ENCODE results near the gene ALDH7A1.

Gene ALDH7A1

GRCh38 chr5:126587551-126588390, 7.2 kb downstream of the ALDH7A1 start:
- H3K36me3 ChIP-seq (ENCODE audit: insufficient read depth, low read length) = peaks cover 62% of the 10 kb centered on the region

GRCh38 chr5:126583761-126584160, 11.3 kb downstream of the ALDH7A1 start:
- H3K4me3 ChIP-seq = no peak overlapping the region
- DNase-seq (ENCODE audit: low read depth, low spot score) = no peak
- no peak for TF ChIP-seq FOXP2 (optimal IDR thresholded peaks at IDR 0.05; ENCODE audit: control extremely low read depth, extremely low read length, insufficient read depth)
- TF ChIP-seq POLR2AphosphoS5 (IDR thresholded peaks at IDR 0.05; ENCODE audit: borderline replicate concordance, low read depth, low read length) = no peak
- no peak for TF ChIP-seq EZH2 (IDR thresholded peaks at IDR 0.05)
- no peaks in the 10 kb centered on the region for H3K9me3 ChIP-seq (ENCODE audit: low read depth, low read length)
- H3K9ac ChIP-seq (ENCODE audit: insufficient read length) = no peak overlapping the region
- H3K27ac ChIP-seq = no peak overlapping the region
- peaks cover 86% of the 10 kb centered on the region for H3K36me3 ChIP-seq (ENCODE audit: insufficient read depth, low read length)

More at GRCh38 chr5:126587551-126588390, 7.2 kb downstream of the ALDH7A1 start:
- H3K27ac ChIP-seq = no peak overlapping the region
- TF ChIP-seq FOXP2 (optimal IDR thresholded peaks at IDR 0.05; ENCODE audit: control extremely low read depth, extremely low read length, insufficient read depth) (no peak), EZH2 (IDR thresholded peaks at IDR 0.05) (no peak), POLR2AphosphoS5 (IDR thresholded peaks at IDR 0.05; ENCODE audit: borderline replicate concordance, low read depth, low read length) (no peak)
- H3K9me3 ChIP-seq (ENCODE audit: low read depth, low read length) = no peaks in the 10 kb centered on the region
- no peak overlapping the region for H3K9ac ChIP-seq (ENCODE audit: insufficient read length)
- no peak overlapping the region for H3K4me3 ChIP-seq
- DNase-seq (ENCODE audit: low read depth, low spot score) = no peak

DNA sequence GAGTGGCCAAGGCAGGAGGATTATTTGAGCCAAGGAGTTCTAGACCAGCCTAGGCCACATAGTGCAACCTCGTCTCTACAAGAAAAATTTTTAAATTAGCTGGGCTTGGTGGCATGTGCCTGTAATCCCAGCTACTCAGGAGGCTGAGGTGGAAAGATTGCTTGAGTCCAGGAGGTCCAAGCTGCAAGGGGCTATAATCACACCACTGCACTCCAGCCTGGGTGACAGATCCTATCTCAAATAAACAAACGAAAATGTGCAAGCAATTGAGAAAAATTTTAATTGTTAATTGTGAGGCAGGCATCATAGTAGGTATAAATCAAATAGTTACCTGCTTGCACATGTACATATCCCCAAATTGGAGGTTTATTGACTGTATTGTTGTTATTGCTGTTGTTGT, 15.3 kb downstream of the ALDH7A1 start:
- H3K36me3 ChIP-seq (ENCODE audit: insufficient read depth, low read length) = peaks cover 79% of the 10 kb centered on the region

GRCh38 chr5:126577415-126577814, 17.6 kb downstream of the ALDH7A1 start:
- peaks cover 72% of the 10 kb centered on the region for H3K36me3 ChIP-seq (ENCODE audit: insufficient read depth, low read length)
- no peak overlapping the region for H3K27ac ChIP-seq
- TF ChIP-seq FOXP2 (optimal IDR thresholded peaks at IDR 0.05; ENCODE audit: control extremely low read depth, extremely low read length, insufficient read depth) (no peak), EZH2 (IDR thresholded peaks at IDR 0.05) (no peak), POLR2AphosphoS5 (IDR thresholded peaks at IDR 0.05; ENCODE audit: borderline replicate concordance, low read depth, low read length) (no peak)
- no peak overlapping the region for H3K9ac ChIP-seq (ENCODE audit: insufficient read length)
- no peak for DNase-seq (ENCODE audit: low read depth, low spot score)
- H3K4me3 ChIP-seq = no peak overlapping the region
- no peaks in the 10 kb centered on the region for H3K9me3 ChIP-seq (ENCODE audit: low read depth, low read length)

More for the DNA sequence above, 15.3 kb downstream of the ALDH7A1 start:
- Histone ChIP-seq H3K4me3 (no peak overlapping the region), H3K27ac (no peak overlapping the region), H3K9me3 (ENCODE audit: low read depth, low read length) (no peaks in the 10 kb centered on the region), H3K9ac (ENCODE audit: insufficient read length) (no peak overlapping the region)
- no peak for DNase-seq (ENCODE audit: low read depth, low spot score)
- TF ChIP-seq EZH2 (IDR thresholded peaks at IDR 0.05) (no peak), FOXP2 (optimal IDR thresholded peaks at IDR 0.05; ENCODE audit: control extremely low read depth, extremely low read length, insufficient read depth) (no peak), POLR2AphosphoS5 (IDR thresholded peaks at IDR 0.05; ENCODE audit: borderline replicate concordance, low read depth, low read length) (no peak)

- no peaks in the 10 kb centered on the region for H3K9me3 ChIP-seq (ENCODE audit: low read depth, low read length)
- no peak overlapping the region for H3K27ac ChIP-seq
- TF ChIP-seq FOXP2 (optimal IDR thresholded peaks at IDR 0.05; ENCODE audit: control extremely low read depth, extremely low read length, insufficient read depth) (no peak), EZH2 (IDR thresholded peaks at IDR 0.05) (no peak), POLR2AphosphoS5 (IDR thresholded peaks at IDR 0.05; ENCODE audit: borderline replicate concordance, low read depth, low read length) (no peak)
- no peak overlapping the region for H3K4me3 ChIP-seq
- DNase-seq (ENCODE audit: low read depth, low spot score) = no peak
- H3K9ac ChIP-seq (ENCODE audit: insufficient read length) = no peak overlapping the region
- peaks cover 70% of the 10 kb centered on the region for H3K36me3 ChIP-seq (ENCODE audit: insufficient read depth, low read length)
Observed at GRCh38 chr5:126576974-126577373, 18.0 kb downstream of the ALDH7A1 start.

- Histone ChIP-seq H3K9me3 (ENCODE audit: low read depth, low read length) (no peaks in the 10 kb centered on the region), H3K27ac (no peak overlapping the region), H3K36me3 (ENCODE audit: insufficient read depth, low read length) (peaks cover 61% of the 10 kb centered on the region), H3K9ac (ENCODE audit: insufficient read length) (no peak overlapping the region), H3K4me3 (no peak overlapping the region)
- DNase-seq (ENCODE audit: low read depth, low spot score) = no peak
- TF ChIP-seq FOXP2 (optimal IDR thresholded peaks at IDR 0.05; ENCODE audit: control extremely low read depth, extremely low read length, insufficient read depth) (no peak), EZH2 (IDR thresholded peaks at IDR 0.05) (no peak), POLR2AphosphoS5 (IDR thresholded peaks at IDR 0.05; ENCODE audit: borderline replicate concordance, low read depth, low read length) (no peak)
Observed at GRCh38 chr5:126575644-126576043, 19.4 kb downstream of the ALDH7A1 start.

GRCh38 chr5:126568206-126568755, 26.7 kb downstream of the ALDH7A1 start:
- Histone ChIP-seq H3K27ac (no peak overlapping the region), H3K9ac (ENCODE audit: insufficient read length) (no peak overlapping the region), H3K9me3 (ENCODE audit: low read depth, low read length) (no peaks in the 10 kb centered on the region), H3K4me3 (no peak overlapping the region), H3K36me3 (ENCODE audit: insufficient read depth, low read length) (peaks cover 65% of the 10 kb centered on the region)
- DNase-seq (ENCODE audit: low read depth, low spot score) = no peak
- TF ChIP-seq POLR2AphosphoS5 (IDR thresholded peaks at IDR 0.05; ENCODE audit: borderline replicate concordance, low read depth, low read length) = no peak
- TF ChIP-seq EZH2 (IDR thresholded peaks at IDR 0.05) = no peak
- no peak for TF ChIP-seq FOXP2 (optimal IDR thresholded peaks at IDR 0.05; ENCODE audit: control extremely low read depth, extremely low read length, insufficient read depth)

DNA sequence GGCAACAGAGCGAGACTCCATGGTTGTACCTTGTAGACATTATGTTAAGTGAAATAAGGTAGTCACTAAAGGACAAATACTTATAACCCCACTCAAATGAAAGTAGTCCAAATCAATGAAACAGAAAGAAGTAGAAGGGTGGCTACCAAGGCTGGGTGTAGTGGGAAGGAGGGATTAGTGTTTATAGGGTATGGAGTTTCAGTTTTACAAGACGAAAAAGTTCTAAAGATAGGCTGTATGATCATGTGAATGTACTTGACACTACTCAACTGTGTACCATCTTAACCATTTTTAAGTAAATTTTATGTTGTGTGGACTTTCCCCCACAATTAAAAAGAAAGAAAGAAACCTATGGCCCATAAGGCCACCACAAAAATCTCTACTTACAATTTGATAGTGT, 32.2 kb downstream of the ALDH7A1 start:
- no peak for DNase-seq (ENCODE audit: low read depth, low spot score)
- H3K9ac ChIP-seq (ENCODE audit: insufficient read length) = no peak overlapping the region
- H3K36me3 ChIP-seq (ENCODE audit: insufficient read depth, low read length) = peaks cover 46% of the 10 kb centered on the region
- H3K4me3 ChIP-seq = no peak overlapping the region
- no peaks in the 10 kb centered on the region for H3K9me3 ChIP-seq (ENCODE audit: low read depth, low read length)
- no peak overlapping the region for H3K27ac ChIP-seq
- TF ChIP-seq FOXP2 (optimal IDR thresholded peaks at IDR 0.05; ENCODE audit: control extremely low read depth, extremely low read length, insufficient read depth) = no peak

Measured in SK-N-MC (cell line).